Inflammatory macrophage treated with lipopolysaccharide for 1 hour (primary cell): ENCODE results near the gene ERI2.
"Not testable (repeated sequence)": the region's sequence is repeated elsewhere in the genome, so short reads cannot be mapped to it uniquely, and the experiment has no call there.

Source experiments
- DNase-seq, 2 donors: peaks; one replicate each; pipeline ENCODE4 v3.0.0-alpha.2; 2020 to 2022

Gene ERI2

GRCh38 chr16:20812510-20812909 is 6.2 kb upstream of the ERI2 start:
- DNase-seq: no peak

GRCh38 chr16:20811889-20812439 is 5.7 kb upstream of the ERI2 start:
- DNase-seq: no peak

- DNase-seq: no peak
Observed at GRCh38 chr16:20807862-20808261, 1.6 kb upstream of the ERI2 start.

GRCh38 chr16:20805684-20806167 is 546 bp downstream of the ERI2 start:
- peak in 1 of 2 donors; percentile 21 for DNase-seq

GRCh38 chr16:20803561-20804214 is 2.6 kb downstream of the ERI2 start:
- DNase-seq: no peak

DNA sequence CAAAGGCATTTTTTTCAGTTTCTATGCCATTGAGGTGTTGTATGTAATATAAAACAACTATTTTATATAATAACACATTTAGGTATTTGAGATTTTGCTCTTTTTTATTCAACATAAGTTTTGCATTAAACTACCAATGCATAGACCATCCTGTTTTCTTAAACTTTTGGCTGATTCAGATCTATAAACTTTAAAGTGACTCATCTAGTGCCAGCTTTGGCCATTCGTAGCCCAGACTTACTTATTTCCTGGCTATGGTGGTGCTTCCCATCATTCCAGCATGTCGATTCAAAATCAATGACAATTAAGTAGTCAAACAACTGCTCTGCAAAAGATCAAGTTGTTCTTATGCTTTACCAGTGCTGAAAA is 3.1 kb downstream of the ERI2 start:
- DNase-seq: no peak

GRCh38 chr16:20801278-20801677 is 5.0 kb downstream of the ERI2 start:
- DNase-seq: no peak

DNA sequence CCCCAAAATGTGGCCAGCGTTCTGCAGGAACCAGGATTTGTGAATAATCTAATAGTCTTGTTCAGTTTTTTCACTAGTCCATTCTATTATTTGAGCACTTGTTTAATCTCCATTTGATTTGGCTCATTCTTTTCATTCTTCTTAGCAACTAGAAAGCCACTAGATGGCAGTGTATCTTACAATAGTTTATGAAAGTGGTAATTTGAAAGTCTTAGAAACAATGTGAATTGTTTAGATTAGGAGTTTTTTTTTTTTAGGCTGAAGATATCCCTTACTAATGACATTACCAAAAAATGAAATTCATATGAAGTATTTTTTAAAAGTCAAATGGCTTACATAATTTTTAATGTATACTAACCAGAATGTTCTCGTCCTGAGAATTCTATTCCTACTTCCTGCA is 6.7 kb downstream of the ERI2 start:
- DNase-seq: peak; percentile 31 to 47

GRCh38 chr16:20798364-20798763 is 7.9 kb downstream of the ERI2 start:
- no peak for DNase-seq

GRCh38 chr16:20791923-20792612 is 14.2 kb downstream of the ERI2 start:
- peak; percentile 25 to 26 for DNase-seq

- DNase-seq: no peak
Observed at GRCh38 chr16:20789130-20789529, 17.1 kb downstream of the ERI2 start.

DNA sequence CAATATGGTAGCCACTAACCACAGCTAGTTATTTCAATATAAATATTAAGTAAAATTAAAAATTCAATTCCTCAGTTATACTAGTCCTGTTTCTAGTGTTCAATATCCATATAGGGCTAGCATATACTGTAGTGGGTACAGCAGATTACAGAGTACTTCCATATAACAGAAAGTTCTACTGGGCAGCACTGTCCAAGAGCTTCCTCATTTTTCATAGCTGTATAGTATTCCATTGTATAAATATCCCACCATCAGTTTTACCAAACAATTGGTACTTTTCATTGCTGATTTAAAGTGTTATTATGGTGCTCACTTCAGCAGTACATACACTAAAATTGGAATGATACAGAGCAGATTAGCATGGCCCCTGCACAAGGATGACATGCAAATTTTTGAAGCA is 22.1 kb downstream of the ERI2 start:
- no peak for DNase-seq

- peak in 1 of 2 donors; percentile 10 for DNase-seq
Observed at GRCh38 chr16:20782470-20782869, 23.8 kb downstream of the ERI2 start.

- DNase-seq: peak; percentile 10 to 24
Observed at GRCh38 chr16:20781697-20782096, 24.6 kb downstream of the ERI2 start.

- DNase-seq: peak; percentile 32 to 69
Observed at GRCh38 chr16:20774703-20775362, 31.4 kb downstream of the ERI2 start.

DNA sequence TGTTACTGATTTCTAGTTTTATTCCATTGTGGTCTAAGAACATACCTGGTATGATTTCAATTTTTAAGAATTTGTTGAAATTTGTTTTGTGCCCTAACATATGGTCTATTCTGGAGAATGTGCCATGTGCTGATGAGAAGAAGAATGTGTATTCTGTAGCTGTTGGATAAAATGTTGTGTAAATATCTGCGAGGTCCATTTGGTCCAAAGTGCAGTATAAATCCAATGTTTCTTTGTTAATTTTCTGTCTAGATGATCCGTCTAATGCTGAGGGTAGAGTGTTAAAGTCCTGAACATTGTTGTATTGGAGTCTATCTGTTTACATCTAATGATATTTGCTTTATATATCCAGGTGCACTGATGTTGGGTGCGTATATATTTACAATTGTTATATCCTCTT is 32.6 kb downstream of the ERI2 start:
- no peak for DNase-seq

- DNase-seq: no peak
Observed at GRCh38 chr16:20768818-20769217, 37.5 kb downstream of the ERI2 start.

- no peak for DNase-seq
Observed at GRCh38 chr16:20768121-20768520, 38.2 kb downstream of the ERI2 start.

DNA sequence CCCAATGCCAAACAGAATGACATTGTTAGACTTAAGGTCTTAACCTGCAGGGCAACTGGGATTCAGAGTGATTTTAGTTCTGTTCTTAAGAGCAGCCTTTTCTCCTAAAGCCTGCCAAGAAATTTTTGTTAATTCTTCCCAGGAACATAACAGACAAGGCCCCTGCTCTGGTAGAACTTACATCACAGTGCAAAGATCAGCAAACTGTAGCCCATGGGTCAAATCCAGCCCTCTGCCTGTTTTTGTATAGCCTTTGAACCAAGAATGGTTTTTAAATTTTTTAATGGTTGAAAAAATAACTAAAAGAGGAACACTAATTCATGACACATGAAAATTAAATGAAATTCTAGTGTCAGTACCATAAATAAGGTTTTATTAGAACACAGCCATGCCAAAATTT is 38.7 kb downstream of the ERI2 start:
- DNase-seq: no peak

- no peak for DNase-seq
Observed at GRCh38 chr16:20766294-20766693, 40.0 kb downstream of the ERI2 start.

DNA sequence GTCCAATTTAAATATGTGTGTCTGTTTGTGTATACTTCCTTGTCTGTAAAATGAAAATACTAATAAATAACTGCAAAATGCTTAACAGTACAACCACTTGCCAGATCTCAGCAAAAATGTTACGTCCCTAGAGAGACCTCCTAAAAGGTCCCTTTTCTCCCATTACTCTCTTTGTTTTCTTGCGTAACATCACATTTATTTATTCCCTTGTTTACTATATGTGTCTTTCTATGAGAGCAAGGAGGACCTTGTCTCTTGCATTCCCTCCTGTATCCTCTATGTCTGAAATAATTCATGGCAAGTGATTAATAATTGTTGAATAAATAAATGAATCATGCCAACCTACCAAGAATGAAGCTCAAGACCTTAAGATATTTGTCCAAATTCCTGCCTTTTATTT is 40.5 kb downstream of the ERI2 start:
- DNase-seq: no peak

DNA sequence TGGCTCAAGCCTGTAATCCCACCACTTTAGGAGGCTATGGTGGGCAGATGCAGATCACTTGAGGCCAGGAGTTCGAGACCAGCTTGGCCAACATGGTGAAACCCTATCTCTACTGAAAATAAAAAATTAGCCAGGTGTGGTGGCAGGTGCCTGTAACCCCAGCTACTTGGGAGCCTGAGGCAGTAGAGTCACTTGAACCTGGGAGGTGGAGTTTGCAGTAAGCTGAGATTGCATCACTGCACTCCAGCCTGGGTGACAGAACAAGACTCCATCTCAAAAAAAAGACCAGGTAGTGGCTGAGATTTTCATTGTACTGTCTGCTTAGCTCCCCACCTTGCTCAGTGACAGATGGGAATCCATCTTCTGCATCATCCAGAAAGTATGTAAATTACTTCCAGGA is 41.8 kb downstream of the ERI2 start:
- DNase-seq: not testable (repeated sequence)

- peak; percentile 80 to 84 for DNase-seq
Observed at GRCh38 chr16:20763461-20764232, 42.6 kb downstream of the ERI2 start, which contains the start of gene ACSM3. Gene ACSM3, plus strand, starts transcription at chr16:20764014. Its CDS starts 6,021 bp downstream, at chr16:20770035.
